AG09319 (cell line): ENCODE measurements around the gene MSGN1.

Experiments used
- DNase-seq: peaks from one replicate; pipeline ENCODE4 v3.0.0-alpha.2; 2010; ENCODE audit warnings: low read depth; ENCODE audit errors: extremely low read depth
- CTCF ChIP-seq: IDR thresholded peaks from 2 replicates; pipeline ENCODE4 v1.5.1; 2011; ENCODE audit warnings: low read depth, mild to moderate bottlenecking, inconsistent platforms, low read length, moderate library complexity

The MSGN1 gene

GRCh38 chr2:17805166-17805565 is 11.1 kb upstream of the MSGN1 start:
- no peak for TF ChIP-seq CTCF
- no peak for DNase-seq

- TF ChIP-seq CTCF = no peak
- no peak for DNase-seq
Measured at GRCh38 chr2:17805717-17806363, 10.4 kb upstream of the MSGN1 start.

- DNase-seq = no peak
- TF ChIP-seq CTCF = no peak
Measured at GRCh38 chr2:17813010-17813741, 3.1 kb upstream of the MSGN1 start.

- no peak for DNase-seq
- no peak for TF ChIP-seq CTCF
Measured at GRCh38 chr2:17813742-17814473, 2.4 kb upstream of the MSGN1 start.

GRCh38 chr2:17814601-17815000 is 1.7 kb upstream of the MSGN1 start:
- TF ChIP-seq CTCF = no peak
- DNase-seq = no peak

GRCh38 chr2:17815468-17816184 is 634 bp upstream of the MSGN1 start:
- no peak for DNase-seq
- TF ChIP-seq CTCF = no peak
